Spleen (tissue), 7 donors: Measurements from ENCODE around the gene DDX54.

Experiments used
- CTCF ChIP-seq, 11 experiments: fragments of 200-600 bp in 7 of 11; fragments of 450-650 bp in 4 of 11; sonication (generic) in 4 of 11; IDR thresholded peaks in 8 of 11; conservative IDR thresholded peaks in 3 of 11; 1 replicate in 7 of 11; 2 replicates in 4 of 11; pipeline versions ENCODE4 v1.4.0 to v1.8.0; 2016 to 2021; ENCODE audit warnings: antibody characterized with exemption in 11 of 11, inconsistent platforms in 4 of 11, mild to moderate bottlenecking in 1 of 11
- POLR2A ChIP-seq, 3 donors: fragments of 450-650 bp; IDR thresholded peaks; one replicate each; pipeline ENCODE4 v1.5.1; 2017; ENCODE audit warnings: antibody characterized with exemption in 3 of 3, mild to moderate bottlenecking in 1 of 3
- donor health status: DM: no; HTN: no; CAD: no; lungs with moderate emphysema.
- donor health status: DM: no; HTN: no; CAD: no.
- donor health status: DM: no; HTN: no; CAD: no.

GRCh38 chr12:113115455-113116126, 69.7 kb downstream of the DDX54 start:
- TF ChIP-seq CTCF (IDR thresholded peaks at IDR 0.05 in 8 of 11, conservative IDR thresholded peaks at IDR 0.05 in 3 of 11): no peak
- no peak for TF ChIP-seq POLR2A (IDR thresholded peaks at IDR 0.05)
